SK-N-SH (cell line): ENCODE measurements around the gene HIGD1C. TPM values are rescaled to one million over a fixed set of nuclear protein-coding genes. Genes with fewer than 3 reads are reported as not detected.

Source experiments
- CTCF ChIA-PET: fragments of 300-600, 350-600 bp; formaldehyde crosslinking; extraction: SDS; loops from one replicate; lab custom pipeline; 2021; lab: Yijun Ruan, JAX
- POLR2A ChIA-PET: fragments of 350-600 bp; sonication (Branson Sonifier 250); formaldehyde crosslinking; extraction: SDS; loops from one replicate; lab custom pipeline; 2020; ENCODE audit warnings: antibody characterized with exemption, inconsistent platforms; lab: Yijun Ruan, JAX
- DNase-seq: peaks from one replicate; pipeline ENCODE4 v3.0.0; 2012
- H2AFZ ChIP-seq: fragments of 200-600 bp; sonication (generic); 2 replicates; pipeline ENCODE4 v1.8.1; 2016; ENCODE audit warnings: antibody characterized with exemption, mild to moderate bottlenecking, low read depth
- H3F3A ChIP-seq: fragments of 200-600 bp; sonication (generic); replicated peaks from 2 replicates; pipeline ENCODE3; 2016; ENCODE audit warnings: antibody characterized with exemption, mild to moderate bottlenecking; ENCODE audit not compliant: insufficient read depth
- H3K27ac ChIP-seq, 2 experiments: fragments of 200-500 bp in 1 of 2; fragments of 200-600 bp in 1 of 2; sonication (Bioruptor generic) in 1 of 2; sonication (generic), shearing (Covaris generic) in 1 of 2; 2 replicates each; pipeline versions ENCODE4 v1.5.1 to v1.6.1; 2014 to 2016; ENCODE audit warnings: low read depth in 2 of 2, inconsistent platforms in 1 of 2, low read length in 1 of 2, mild to moderate bottlenecking in 1 of 2, mixed read lengths in 1 of 2
- H3K27me3 ChIP-seq: fragments of 200-600 bp; sonication (generic), shearing (Covaris generic); 2 replicates; pipeline ENCODE4 v1.6.1; 2016; ENCODE audit warnings: mixed run types; ENCODE audit not compliant: insufficient read depth
- H3K36me3 ChIP-seq, 2 experiments: fragments of 200-500 bp in 1 of 2; fragments of 200-600 bp in 1 of 2; sonication (Bioruptor generic) in 1 of 2; sonication (generic) in 1 of 2; replicated peaks in 1 of 2; 2 replicates each; pipeline versions ENCODE3 to v1.5.1; 2014 to 2016; ENCODE audit warnings: low read length in 1 of 2, mild to moderate bottlenecking in 1 of 2; ENCODE audit not compliant: insufficient read depth in 2 of 2, control insufficient read depth in 1 of 2
- H3K4me1 ChIP-seq, 2 experiments: fragments of 200-500 bp in 1 of 2; fragments of 200-600 bp in 1 of 2; sonication (Bioruptor generic) in 1 of 2; sonication (generic), shearing (Covaris generic) in 1 of 2; 2 replicates each; pipeline versions ENCODE4 v1.5.1 to v1.6.1; 2014 to 2016; ENCODE audit warnings: low read depth in 1 of 2, low read length in 1 of 2, mixed run types in 1 of 2; ENCODE audit not compliant: insufficient read depth in 2 of 2, control insufficient read depth in 1 of 2
- H3K4me2 ChIP-seq: fragments of 200-600 bp; sonication (generic), shearing (Covaris generic); 2 replicates; pipeline ENCODE4 v1.6.1; 2017; ENCODE audit warnings: mixed run types
- H3K4me3 ChIP-seq, 2 experiments: fragments of 200-500 bp in 1 of 2; fragments of 200-600 bp in 1 of 2; sonication (Bioruptor generic) in 1 of 2; sonication (generic), shearing (Covaris generic) in 1 of 2; 2 replicates each; pipeline versions ENCODE4 v1.5.1 to v1.8.1; 2014 to 2016; ENCODE audit warnings: low read depth in 2 of 2, inconsistent platforms in 1 of 2, low read length in 1 of 2, mild to moderate bottlenecking in 1 of 2, mixed read lengths in 1 of 2, moderate library complexity in 1 of 2
- H3K79me2 ChIP-seq: fragments of 200-600 bp; sonication (generic); 2 replicates; pipeline ENCODE4 v1.8.1; 2017; ENCODE audit warnings: mild to moderate bottlenecking; ENCODE audit not compliant: insufficient read depth
- H3K9ac ChIP-seq: fragments of 200-600 bp; sonication (generic); 2 replicates; pipeline ENCODE4 v1.6.1; 2017; ENCODE audit warnings: mixed run types
- H3K9me2 ChIP-seq: fragments of 200-600 bp; sonication (generic); 2 replicates; pipeline ENCODE4 v1.6.1; 2017; ENCODE audit warnings: mixed run types
- H3K9me3 ChIP-seq: fragments of 200-600 bp; sonication (generic); 2 replicates; pipeline ENCODE4 v1.6.1; 2017; ENCODE audit warnings: mixed run types, mild to moderate bottlenecking, moderate library complexity
- H4K20me1 ChIP-seq: fragments of 200-600 bp; sonication (generic); 2 replicates; pipeline ENCODE4 v1.6.1; 2017; ENCODE audit warnings: mild to moderate bottlenecking, mixed run types; ENCODE audit not compliant: insufficient read depth
- CHD2 ChIP-seq: fragments of 150-350 bp; IDR thresholded peaks from 2 replicates; pipeline ENCODE4 v1.6.1; 2018; ENCODE audit warnings: low read length; ENCODE audit not compliant: partially characterized antibody
- EP300 ChIP-seq, 2 experiments: IDR thresholded peaks; 2 replicates each; pipeline versions ENCODE4 v1.4.0 to v1.6.1; 2012; ENCODE audit warnings: borderline replicate concordance in 1 of 2, low read depth in 1 of 2, low read length in 1 of 2
- EZH2phosphoT487 ChIP-seq: fragments of 200-600 bp; sonication (generic); IDR thresholded peaks from 2 replicates; pipeline ENCODE4 v1.6.1; 2017; ENCODE audit warnings: low read depth, mixed run types, mild to moderate bottlenecking, antibody characterized with exemption, moderate library complexity, borderline replicate concordance
- FOXJ3 ChIP-seq: sonication (generic); formaldehyde crosslinking; IDR thresholded peaks from 2 replicates; pipeline ENCODE4 v1.5.1; 2020; ENCODE audit warnings: mild to moderate bottlenecking, missing genetic modification reagents
- FOXM1 ChIP-seq: IDR thresholded peaks from 2 replicates; pipeline ENCODE4 v1.4.0; 2012; ENCODE audit warnings: low read depth, mild to moderate bottlenecking
- GABPA ChIP-seq: IDR thresholded peaks from 2 replicates; pipeline ENCODE4 v1.4.0; 2012; ENCODE audit warnings: low read depth, mild to moderate bottlenecking
- MEF2A ChIP-seq: IDR thresholded peaks from 2 replicates; pipeline ENCODE4 v1.4.0; 2012; ENCODE audit warnings: low read depth, borderline replicate concordance
- NFIC ChIP-seq: IDR thresholded peaks from 2 replicates; pipeline ENCODE4 v1.4.0; 2012; ENCODE audit warnings: borderline replicate concordance
- NRF1 ChIP-seq: IDR thresholded peaks from 2 replicates; pipeline ENCODE4 v1.6.1; 2012; ENCODE audit warnings: low read depth, mild to moderate bottlenecking, low read length
- POLR2AphosphoS5 ChIP-seq: IDR thresholded peaks from 2 replicates; pipeline ENCODE4 v1.6.1; 2012; ENCODE audit warnings: low read depth, low read length
- RFX5 ChIP-seq: IDR thresholded peaks from 2 replicates; pipeline ENCODE4 v1.6.1; 2012; ENCODE audit warnings: mild to moderate bottlenecking, improper control_type of control experiment, low read length
- RXRA ChIP-seq: IDR thresholded peaks from 2 replicates; pipeline ENCODE4 v1.4.0; 2012; ENCODE audit warnings: low read depth, mild to moderate bottlenecking, borderline replicate concordance
- SIN3A ChIP-seq: IDR thresholded peaks from 2 replicates; pipeline ENCODE4 v1.6.1; 2012; ENCODE audit warnings: low read depth, mild to moderate bottlenecking, low read length, moderate library complexity, borderline replicate concordance
- SMC3 ChIP-seq: IDR thresholded peaks from 2 replicates; pipeline ENCODE4 v1.6.1; 2012; ENCODE audit warnings: low read depth, low read length, improper control_type of control experiment
- WGBS: methylation state at CpG from one replicate; pipeline ENCODE4 v1.1.6; 2017; ENCODE audit warnings: low lambda C conversion rate; 5-methylcytosine and 5-hydroxymethylcytosine counted together
- polyA plus RNA-seq, 3 experiments: library from polyadenylated mRNA; depleted of rRNA; stranded (reverse); fragments of >200 nt; gene quantifications; 2 replicates each; pipeline ENCODE4 v1.2.3, GENCODE V29; 2012
- TF ChIP-seq, protein P1 (sequence below): fragments of 150-350 bp; IDR thresholded peaks from 2 replicates; pipeline ENCODE4 v1.6.1; 2017; ENCODE audit warnings: antibody characterized with exemption, low read length, low read depth, borderline replicate concordance

The HIGD1C gene
- polyA plus RNA-seq, 1 of the 3 experiments (the other 2 are of a cell fraction), result not detected

- Histone ChIP-seq H3K9me3 (no peaks in the 10 kb centered on the region), H3K4me2 (no peak overlapping the region), H3K79me2 (no peaks in the 10 kb centered on the region; the same call in 1 of the 2 replicates), H3K36me3 (peaks cover 22 to 45% of the 10 kb centered on the region in 2 experiments), H3K9ac (no peak overlapping the region), H3F3A (no peaks in the 10 kb centered on the region), H2AFZ (no peak overlapping the region), H3K27ac (no peak overlapping the region), H3K4me1 (no peaks in the 10 kb centered on the region), H3K27me3 (no peaks in the 10 kb centered on the region), H3K9me2 (no peaks in the 10 kb centered on the region), H4K20me1 (no peaks in the 10 kb centered on the region), H3K4me3 (no peak overlapping the region)
- no peak for DNase-seq
- TF ChIP-seq EP300 (IDR thresholded peaks at IDR 0.05; ENCODE audit: borderline replicate concordance in 1 of 2, low read depth in 1 of 2, low read length in 1 of 2) (no peak), SIN3A (no peak), RXRA (no peak), MEF2A (no peak), CHD2 (no peak)
- whole genome bisulfite sequencing, result 89% methylated on average over 1 of the region's 1 CpG
- POLR2A ChIA-PET, result no interaction called here
- CTCF ChIA-PET, result interaction anchor here (1.2 to 1.5 kb wide), 2 partner anchors 15 to 17 kb away, joined by 4 to 5 read pairs; no protein-coding TSS in a partner anchor
These were observed 49.5 kb downstream of the HIGD1C start for GRCh38 chr12:51001799-51002198.

DNA sequence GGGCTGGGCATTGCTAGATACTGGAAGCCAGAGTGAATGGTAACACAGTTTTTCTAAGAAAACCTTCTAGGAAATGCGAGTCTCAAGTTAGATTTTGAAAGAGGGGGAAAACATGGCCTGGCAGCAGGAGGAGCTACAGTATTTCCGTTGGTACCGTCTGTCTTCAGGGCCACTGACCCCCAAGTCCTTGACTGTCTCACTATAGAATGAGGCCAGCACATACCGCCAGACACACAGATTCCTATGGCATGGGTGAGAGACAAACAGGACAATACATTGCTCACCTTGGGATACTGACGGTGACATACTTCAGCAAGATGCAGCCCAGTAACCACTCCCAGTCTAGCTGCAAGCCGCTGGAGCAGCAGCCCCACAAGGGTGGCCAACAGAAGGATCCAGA, 52.2 kb downstream of the HIGD1C start:
- ChIA-PET CTCF (interaction anchor here (1.0 to 1.5 kb wide), 3 partner anchors 18 to 238 kb away, joined by 3 to 5 read pairs (median 3); no protein-coding TSS in a partner anchor), POLR2A (no interaction called here)
- Histone ChIP-seq H4K20me1 (no peaks in the 10 kb centered on the region), H3K27ac (no peak overlapping the region), H3F3A (no peaks in the 10 kb centered on the region), H3K36me3 (peaks cover 21 to 32% of the 10 kb centered on the region in 2 experiments), H3K27me3 (no peaks in the 10 kb centered on the region), H3K4me2 (no peak overlapping the region), H3K9me2 (no peaks in the 10 kb centered on the region), H3K4me1 (no peaks in the 10 kb centered on the region), H3K9ac (no peak overlapping the region), H3K4me3 (no peak overlapping the region), H3K79me2 (peaks cover 10% of the 10 kb centered on the region), H2AFZ (no peak overlapping the region), H3K9me3 (no peaks in the 10 kb centered on the region)
- WGBS, result 81% methylated on average over 5 of the region's 6 CpGs
- TF ChIP-seq FOXJ3, result no peak
- TF ChIP-seq FOXM1, result no peak
- TF ChIP-seq POLR2AphosphoS5, result no peak
- TF ChIP-seq GABPA, result no peak
- TF ChIP-seq EZH2phosphoT487, result no peak
- TF ChIP-seq RXRA, result no peak
- no peak for TF ChIP-seq SMC3
- TF ChIP-seq RFX5, result no peak
- no peak for TF ChIP-seq NFIC
- TF ChIP-seq, protein P1, sequence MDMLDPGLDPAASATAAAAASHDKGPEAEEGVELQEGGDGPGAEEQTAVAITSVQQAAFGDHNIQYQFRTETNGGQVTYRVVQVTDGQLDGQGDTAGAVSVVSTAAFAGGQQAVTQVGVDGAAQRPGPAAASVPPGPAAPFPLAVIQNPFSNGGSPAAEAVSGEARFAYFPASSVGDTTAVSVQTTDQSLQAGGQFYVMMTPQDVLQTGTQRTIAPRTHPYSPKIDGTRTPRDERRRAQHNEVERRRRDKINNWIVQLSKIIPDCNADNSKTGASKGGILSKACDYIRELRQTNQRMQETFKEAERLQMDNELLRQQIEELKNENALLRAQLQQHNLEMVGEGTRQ, result no peak
- TF ChIP-seq MEF2A, result no peak
- TF ChIP-seq NRF1, result no peak
- no peak for DNase-seq
